ENCODE data around the gene MAML3. TPM values are rescaled to one million over a fixed set of nuclear protein-coding genes. Genes with fewer than 3 reads are reported as not detected.

The MAML3 gene
- total and polyA plus RNA-seq, 2 donors: 4.3 to 5.2 TPM

GRCh38 chr4:139808381-139808807 is 345.6 kb downstream of the MAML3 start:
- Histone ChIP-seq H3K4me1 (ENCODE audit: control insufficient read depth in 2 of 2, insufficient read depth in 2 of 2, low read length in 2 of 2) (peaks cover 5 to 17% of the 10 kb centered on the region in 2 donors), H3K27me3 (ENCODE audit: control insufficient read depth in 2 of 2, insufficient read depth in 1 of 2, low read length in 1 of 2) (no peaks in the 10 kb centered on the region), H3K9me3 (ENCODE audit: control insufficient read depth in 2 of 2, insufficient read depth in 1 of 2, low read length in 1 of 2) (peaks cover 2 to 4% of the 10 kb centered on the region in 2 donors), H3K27ac (ENCODE audit: low read depth in 1 of 2, low read length in 1 of 2) (peak overlapping the region in 1 of 2 donors; percentile 61), H3K4me3 (ENCODE audit: low read length in 2 of 2) (no peak overlapping the region), H3K36me3 (ENCODE audit: control insufficient read depth in 2 of 2, insufficient read depth in 2 of 2, low read length in 1 of 2) (peaks cover 0 to 4% of the 10 kb centered on the region in 2 donors)
- 49% methylated on average over 4 of the region's 4 CpGs for WGBS
- no peak for DNase-seq (ENCODE audit: low read depth in 6 of 9, low spot score in 9 of 9)

- no peaks in the 10 kb centered on the region for H3K27me3 ChIP-seq (ENCODE audit: control insufficient read depth in 2 of 2, insufficient read depth in 1 of 2, low read length in 1 of 2)
- 96% methylated on average over 4 of the region's 4 CpGs for WGBS
- peaks cover 0 to 4% of the 10 kb centered on the region in 2 donors for H3K36me3 ChIP-seq (ENCODE audit: control insufficient read depth in 2 of 2, insufficient read depth in 2 of 2, low read length in 1 of 2)
- H3K4me1 ChIP-seq (ENCODE audit: control insufficient read depth in 2 of 2, insufficient read depth in 2 of 2, low read length in 2 of 2): peaks cover 5 to 17% of the 10 kb centered on the region in 2 donors
- no peak overlapping the region for H3K27ac ChIP-seq (ENCODE audit: low read depth in 1 of 2, low read length in 1 of 2)
- H3K9me3 ChIP-seq (ENCODE audit: control insufficient read depth in 2 of 2, insufficient read depth in 1 of 2, low read length in 1 of 2): peaks cover 2 to 4% of the 10 kb centered on the region in 2 donors
- H3K4me3 ChIP-seq (ENCODE audit: low read length in 2 of 2): no peak overlapping the region
- DNase-seq (ENCODE audit: low read depth in 6 of 9, low spot score in 9 of 9): no peak
These were observed 346.5 kb downstream of the MAML3 start for GRCh38 chr4:139807483-139807882.

- Histone ChIP-seq H3K4me3 (ENCODE audit: low read length in 2 of 2) (no peak overlapping the region), H3K9me3 (ENCODE audit: control insufficient read depth in 2 of 2, insufficient read depth in 1 of 2, low read length in 1 of 2) (peaks cover 2 to 4% of the 10 kb centered on the region in 2 donors), H3K27me3 (ENCODE audit: control insufficient read depth in 2 of 2, insufficient read depth in 1 of 2, low read length in 1 of 2) (no peaks in the 10 kb centered on the region), H3K4me1 (ENCODE audit: control insufficient read depth in 2 of 2, insufficient read depth in 2 of 2, low read length in 2 of 2) (peaks cover 5 to 17% of the 10 kb centered on the region in 2 donors), H3K36me3 (ENCODE audit: control insufficient read depth in 2 of 2, insufficient read depth in 2 of 2, low read length in 1 of 2) (peaks cover 0 to 4% of the 10 kb centered on the region in 2 donors), H3K27ac (ENCODE audit: low read depth in 1 of 2, low read length in 1 of 2) (no peak overlapping the region)
- no peak for DNase-seq (ENCODE audit: low read depth in 6 of 9, low spot score in 9 of 9)
- 74% methylated on average over 4 of the region's 4 CpGs for WGBS
These were observed 347.1 kb downstream of the MAML3 start for GRCh38 chr4:139806929-139807328.

GRCh38 chr4:139802931-139803330 is 351.1 kb downstream of the MAML3 start:
- Histone ChIP-seq H3K36me3 (ENCODE audit: control insufficient read depth in 2 of 2, insufficient read depth in 2 of 2, low read length in 1 of 2) (no peaks in the 10 kb centered on the region), H3K27ac (ENCODE audit: low read depth in 1 of 2, low read length in 1 of 2) (no peak overlapping the region), H3K4me3 (ENCODE audit: low read length in 2 of 2) (no peak overlapping the region), H3K9me3 (ENCODE audit: control insufficient read depth in 2 of 2, insufficient read depth in 1 of 2, low read length in 1 of 2) (no peaks in the 10 kb centered on the region), H3K4me1 (ENCODE audit: control insufficient read depth in 2 of 2, insufficient read depth in 2 of 2, low read length in 2 of 2) (no peaks in the 10 kb centered on the region), H3K27me3 (ENCODE audit: control insufficient read depth in 2 of 2, insufficient read depth in 1 of 2, low read length in 1 of 2) (no peaks in the 10 kb centered on the region)
- DNase-seq (ENCODE audit: low read depth in 6 of 9, low spot score in 9 of 9): no peak
- 41% methylated on average over 2 of the region's 2 CpGs for WGBS

- no peaks in the 10 kb centered on the region for H3K27me3 ChIP-seq (ENCODE audit: control insufficient read depth in 2 of 2, insufficient read depth in 1 of 2, low read length in 1 of 2)
- 100% methylated on average over 1 of the region's 1 CpG for WGBS
- no peaks in the 10 kb centered on the region for H3K9me3 ChIP-seq (ENCODE audit: control insufficient read depth in 2 of 2, insufficient read depth in 1 of 2, low read length in 1 of 2)
- no peak overlapping the region for H3K27ac ChIP-seq (ENCODE audit: low read depth in 1 of 2, low read length in 1 of 2)
- H3K4me1 ChIP-seq (ENCODE audit: control insufficient read depth in 2 of 2, insufficient read depth in 2 of 2, low read length in 2 of 2): no peaks in the 10 kb centered on the region
- H3K36me3 ChIP-seq (ENCODE audit: control insufficient read depth in 2 of 2, insufficient read depth in 2 of 2, low read length in 1 of 2): no peaks in the 10 kb centered on the region
- no peak overlapping the region for H3K4me3 ChIP-seq (ENCODE audit: low read length in 2 of 2)
- DNase-seq (ENCODE audit: low read depth in 6 of 9, low spot score in 9 of 9): no peak
These were observed 351.5 kb downstream of the MAML3 start for GRCh38 chr4:139802488-139802887.

GRCh38 chr4:139801895-139802294 is 352.1 kb downstream of the MAML3 start:
- no peak for DNase-seq (ENCODE audit: low read depth in 6 of 9, low spot score in 9 of 9)
- Histone ChIP-seq H3K4me1 (ENCODE audit: control insufficient read depth in 2 of 2, insufficient read depth in 2 of 2, low read length in 2 of 2) (no peaks in the 10 kb centered on the region), H3K27me3 (ENCODE audit: control insufficient read depth in 2 of 2, insufficient read depth in 1 of 2, low read length in 1 of 2) (no peaks in the 10 kb centered on the region), H3K36me3 (ENCODE audit: control insufficient read depth in 2 of 2, insufficient read depth in 2 of 2, low read length in 1 of 2) (no peaks in the 10 kb centered on the region), H3K4me3 (ENCODE audit: low read length in 2 of 2) (no peak overlapping the region), H3K9me3 (ENCODE audit: control insufficient read depth in 2 of 2, insufficient read depth in 1 of 2, low read length in 1 of 2) (no peaks in the 10 kb centered on the region), H3K27ac (ENCODE audit: low read depth in 1 of 2, low read length in 1 of 2) (no peak overlapping the region)
- 96% methylated on average over 6 of the region's 6 CpGs for WGBS

GRCh38 chr4:139800082-139800481 is 353.9 kb downstream of the MAML3 start:
- no peak overlapping the region for H3K27ac ChIP-seq (ENCODE audit: low read depth in 1 of 2, low read length in 1 of 2)
- WGBS: 87% methylated on average over 4 of the region's 4 CpGs
- DNase-seq (ENCODE audit: low read depth in 6 of 9, low spot score in 9 of 9): no peak
- no peaks in the 10 kb centered on the region for H3K27me3 ChIP-seq (ENCODE audit: control insufficient read depth in 2 of 2, insufficient read depth in 1 of 2, low read length in 1 of 2)
- H3K4me3 ChIP-seq (ENCODE audit: low read length in 2 of 2): no peak overlapping the region
- no peaks in the 10 kb centered on the region for H3K4me1 ChIP-seq (ENCODE audit: control insufficient read depth in 2 of 2, insufficient read depth in 2 of 2, low read length in 2 of 2)
- H3K9me3 ChIP-seq (ENCODE audit: control insufficient read depth in 2 of 2, insufficient read depth in 1 of 2, low read length in 1 of 2): no peaks in the 10 kb centered on the region
- H3K36me3 ChIP-seq (ENCODE audit: control insufficient read depth in 2 of 2, insufficient read depth in 2 of 2, low read length in 1 of 2): no peaks in the 10 kb centered on the region

GRCh38 chr4:139799615-139800014 is 354.4 kb downstream of the MAML3 start:
- Histone ChIP-seq H3K4me1 (ENCODE audit: control insufficient read depth in 2 of 2, insufficient read depth in 2 of 2, low read length in 2 of 2) (no peaks in the 10 kb centered on the region), H3K27me3 (ENCODE audit: control insufficient read depth in 2 of 2, insufficient read depth in 1 of 2, low read length in 1 of 2) (no peaks in the 10 kb centered on the region), H3K4me3 (ENCODE audit: low read length in 2 of 2) (no peak overlapping the region), H3K27ac (ENCODE audit: low read depth in 1 of 2, low read length in 1 of 2) (no peak overlapping the region), H3K36me3 (ENCODE audit: control insufficient read depth in 2 of 2, insufficient read depth in 2 of 2, low read length in 1 of 2) (no peaks in the 10 kb centered on the region), H3K9me3 (ENCODE audit: control insufficient read depth in 2 of 2, insufficient read depth in 1 of 2, low read length in 1 of 2) (no peaks in the 10 kb centered on the region)
- DNase-seq (ENCODE audit: low read depth in 6 of 9, low spot score in 9 of 9): no peak

GRCh38 chr4:139798456-139798855 is 355.5 kb downstream of the MAML3 start:
- DNase-seq (ENCODE audit: low read depth in 6 of 9, low spot score in 9 of 9): no peak
- Histone ChIP-seq H3K4me3 (ENCODE audit: low read length in 2 of 2) (no peak overlapping the region), H3K4me1 (ENCODE audit: control insufficient read depth in 2 of 2, insufficient read depth in 2 of 2, low read length in 2 of 2) (no peaks in the 10 kb centered on the region), H3K9me3 (ENCODE audit: control insufficient read depth in 2 of 2, insufficient read depth in 1 of 2, low read length in 1 of 2) (no peaks in the 10 kb centered on the region), H3K27me3 (ENCODE audit: control insufficient read depth in 2 of 2, insufficient read depth in 1 of 2, low read length in 1 of 2) (no peaks in the 10 kb centered on the region), H3K27ac (ENCODE audit: low read depth in 1 of 2, low read length in 1 of 2) (no peak overlapping the region), H3K36me3 (ENCODE audit: control insufficient read depth in 2 of 2, insufficient read depth in 2 of 2, low read length in 1 of 2) (no peaks in the 10 kb centered on the region)

- no peak for DNase-seq (ENCODE audit: low read depth in 6 of 9, low spot score in 9 of 9)
- Histone ChIP-seq H3K4me3 (ENCODE audit: low read length in 2 of 2) (no peak overlapping the region), H3K9me3 (ENCODE audit: control insufficient read depth in 2 of 2, insufficient read depth in 1 of 2, low read length in 1 of 2) (no peaks in the 10 kb centered on the region), H3K36me3 (ENCODE audit: control insufficient read depth in 2 of 2, insufficient read depth in 2 of 2, low read length in 1 of 2) (no peaks in the 10 kb centered on the region), H3K4me1 (ENCODE audit: control insufficient read depth in 2 of 2, insufficient read depth in 2 of 2, low read length in 2 of 2) (no peaks in the 10 kb centered on the region), H3K27me3 (ENCODE audit: control insufficient read depth in 2 of 2, insufficient read depth in 1 of 2, low read length in 1 of 2) (no peaks in the 10 kb centered on the region), H3K27ac (ENCODE audit: low read depth in 1 of 2, low read length in 1 of 2) (no peak overlapping the region)
- 96% methylated on average over 2 of the region's 2 CpGs for WGBS
These were observed 356.7 kb downstream of the MAML3 start for GRCh38 chr4:139797287-139797686.
